Activated CD4-positive, alpha-beta T cell treated with anti-CD3 and anti-CD28 coated beads, Interleukin-2, amount 50 U/mL, for 16 hours (primary cell): ENCODE measurements around the gene TNNT1.

Experiments used
- DNase-seq: peaks from one replicate; pipeline ENCODE4 v3.0.0-alpha.2; 2020

Gene TNNT1

DNA sequence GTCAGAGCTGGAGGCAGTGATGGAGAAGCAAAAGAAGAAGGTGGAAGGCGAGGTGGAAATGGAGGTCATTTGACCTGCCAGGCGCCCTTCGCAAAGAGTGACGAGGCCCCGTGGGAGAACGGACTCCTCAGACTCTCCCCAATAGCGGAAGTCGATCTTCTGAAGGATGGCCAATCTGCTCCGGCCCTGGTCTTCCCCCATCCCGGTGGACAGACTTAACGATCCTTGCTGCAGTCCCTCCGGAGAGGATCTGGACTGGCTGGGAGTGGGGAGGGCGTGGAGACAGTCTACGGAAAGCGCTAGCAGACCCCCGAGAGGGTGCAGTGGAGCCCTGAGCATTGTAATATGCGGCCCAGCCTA is 61.5 kb downstream of the TNNT1 start:
- DNase-seq: no peak

DNA sequence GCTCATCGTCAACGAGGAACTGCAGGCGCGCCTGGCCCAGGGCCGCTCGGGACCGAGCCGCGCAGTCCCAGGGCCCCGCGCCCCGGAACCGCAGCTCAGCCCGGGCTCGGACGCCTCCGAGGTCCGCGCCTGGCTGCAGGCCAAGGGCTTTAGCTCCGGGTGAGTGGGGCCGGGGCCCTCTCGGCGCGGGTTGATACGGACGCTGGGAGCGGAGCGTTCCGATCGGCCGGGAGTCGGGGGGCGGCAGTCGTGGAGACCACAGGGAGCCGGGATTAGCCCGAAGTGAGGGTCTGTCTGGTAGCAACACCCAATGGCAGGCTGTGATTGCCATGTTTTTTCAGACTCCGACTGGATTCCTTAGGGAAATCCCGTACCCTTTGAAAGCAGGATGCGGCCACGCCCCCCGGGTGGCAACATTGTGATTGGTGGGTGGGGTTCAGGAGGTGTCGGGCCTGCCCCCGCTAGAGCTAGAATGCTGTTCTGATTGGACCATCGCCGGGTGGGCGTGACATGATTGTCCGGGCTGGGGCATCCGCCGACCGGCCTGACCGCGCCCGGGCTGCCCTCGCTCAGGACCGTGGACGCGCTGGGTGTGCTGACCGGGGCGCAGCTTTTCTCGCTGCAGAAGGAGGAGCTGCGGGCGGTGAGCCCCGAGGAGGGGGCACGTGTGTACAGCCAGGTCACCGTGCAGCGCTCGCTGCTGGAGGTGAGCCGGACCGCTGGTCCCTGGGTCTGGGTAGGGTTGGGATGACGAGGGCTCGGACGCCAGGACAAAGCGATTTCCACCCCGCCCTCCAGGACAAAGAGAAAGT is 62.1 kb downstream of the TNNT1 start:
- peak; percentile 54 for DNase-seq

DNA sequence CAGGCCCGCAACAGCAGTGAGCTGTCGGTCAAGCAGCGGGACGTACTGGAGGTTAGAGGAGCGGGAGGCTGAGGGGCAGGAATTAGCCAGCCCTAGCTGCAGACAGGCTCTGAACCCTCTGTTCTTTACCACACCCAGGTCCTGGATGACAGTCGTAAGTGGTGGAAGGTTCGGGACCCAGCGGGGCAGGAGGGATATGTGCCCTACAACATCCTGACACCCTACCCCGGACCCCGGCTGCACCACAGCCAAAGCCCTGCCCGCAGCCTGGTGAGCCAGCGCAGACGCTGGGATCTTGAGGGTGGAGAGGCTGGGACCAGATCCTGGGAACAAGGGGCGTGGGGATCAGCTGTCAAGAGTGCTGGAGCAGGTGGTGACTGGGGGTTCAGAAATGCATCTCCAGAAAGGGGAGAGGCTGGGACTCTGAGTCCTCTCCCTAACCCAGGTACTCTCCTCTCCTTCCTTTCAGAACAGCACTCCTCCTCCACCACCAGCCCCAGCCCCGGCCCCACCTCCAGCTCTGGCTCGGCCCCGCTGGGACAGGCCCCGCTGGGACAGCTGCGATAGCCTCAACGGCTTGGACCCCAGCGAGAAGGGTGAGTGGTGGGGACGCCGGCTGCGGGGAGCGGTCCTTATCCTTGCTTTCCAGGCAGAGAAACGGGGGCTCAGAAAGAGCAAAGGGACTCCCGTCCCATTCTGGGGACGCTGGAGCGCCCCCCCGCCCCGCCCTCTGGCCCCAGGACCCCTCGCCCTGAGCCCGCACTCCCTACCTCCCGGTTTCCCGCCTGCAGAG is 62.9 kb downstream of the TNNT1 start:
- no peak for DNase-seq

DNA sequence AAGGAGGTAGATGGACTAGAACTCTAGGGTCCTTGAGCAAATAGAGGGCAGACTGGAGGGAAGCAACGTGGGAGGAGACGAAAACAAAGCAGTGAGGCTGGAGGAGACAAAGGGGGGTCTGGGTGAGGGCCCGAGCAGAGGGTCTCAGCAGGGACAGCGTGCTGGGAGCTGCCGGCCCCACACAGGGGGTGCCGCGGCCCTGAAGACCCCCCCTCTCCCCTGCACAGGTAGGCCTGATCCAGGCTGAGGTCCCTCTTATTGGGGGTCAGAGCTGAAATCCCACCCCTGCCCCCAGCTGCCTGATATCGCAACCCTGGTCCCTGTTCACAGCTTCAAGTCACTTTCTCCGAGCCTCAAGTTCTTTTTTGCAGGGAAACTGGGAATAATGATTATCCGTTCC is 64.6 kb downstream of the TNNT1 start:
- DNase-seq: no peak

DNA sequence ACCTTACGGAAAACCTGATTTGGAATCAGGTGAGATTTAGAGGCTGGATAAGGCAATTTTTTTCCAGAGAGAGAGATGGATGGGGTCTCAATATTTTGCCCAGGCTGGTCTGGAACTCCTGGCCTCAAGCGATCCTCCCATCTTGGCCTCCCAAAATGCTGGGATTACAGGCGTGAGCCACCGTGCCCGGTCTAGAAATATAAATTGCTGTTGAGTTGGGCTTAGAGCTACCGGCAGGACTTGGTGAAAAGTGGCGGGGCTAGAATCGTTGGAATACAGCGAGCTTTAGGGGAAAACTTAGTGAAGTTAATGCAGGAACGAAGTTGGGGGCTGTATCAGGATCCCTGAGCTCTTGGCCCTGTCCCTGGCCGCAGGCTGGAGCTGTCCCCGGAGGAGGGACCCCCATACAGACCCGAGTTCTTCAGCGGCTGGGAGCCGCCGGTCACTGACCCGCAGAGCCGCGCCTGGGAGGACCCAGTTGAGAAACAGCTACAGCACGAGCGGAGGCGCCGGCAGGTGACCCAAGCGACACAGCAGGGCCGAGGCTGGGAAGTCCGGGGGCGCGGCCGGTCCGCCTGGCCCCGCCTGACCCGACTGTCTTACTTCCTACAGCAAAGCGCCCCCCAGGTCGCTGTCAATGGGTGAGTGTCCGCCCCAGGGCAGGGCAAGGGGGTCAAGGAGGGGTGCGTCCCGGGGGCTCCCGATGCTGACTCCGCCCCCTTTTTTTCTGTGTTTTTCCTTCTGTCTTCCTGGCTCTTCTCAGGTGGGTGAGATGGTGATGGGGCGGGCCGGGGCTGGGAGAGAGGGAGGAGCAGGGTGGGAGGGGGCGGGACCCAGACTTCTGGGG is 65.8 kb downstream of the TNNT1 start:
- no peak for DNase-seq
